SW480 (cell line): ENCODE measurements around the gene ANKRD53.

Source experiments
- DNase-seq: peaks from one replicate; pipeline ENCODE4 v3.0.0-alpha.2; 2016; ENCODE audit warnings: low spot score

ANKRD53 gene

DNA sequence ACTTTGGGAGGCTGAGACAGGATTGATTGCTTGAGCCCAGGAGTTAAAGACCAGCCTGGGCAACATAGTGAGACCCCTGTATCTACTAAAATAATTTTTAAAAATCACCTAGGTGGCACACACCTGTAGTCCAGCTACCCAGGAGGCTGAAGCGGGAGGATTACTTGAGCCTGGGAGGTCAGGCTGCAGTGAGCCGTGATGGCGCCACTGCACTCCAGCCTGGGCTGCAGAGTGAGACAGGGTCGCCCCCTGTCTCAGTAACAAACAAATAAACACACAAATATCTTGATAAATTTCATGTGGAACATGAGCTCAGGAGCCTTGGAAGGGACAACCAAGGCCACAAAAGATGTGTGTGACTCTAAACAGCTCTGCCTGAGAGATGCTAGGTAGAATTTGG is 11.7 kb upstream of the ANKRD53 start:
- no peak for DNase-seq

DNA sequence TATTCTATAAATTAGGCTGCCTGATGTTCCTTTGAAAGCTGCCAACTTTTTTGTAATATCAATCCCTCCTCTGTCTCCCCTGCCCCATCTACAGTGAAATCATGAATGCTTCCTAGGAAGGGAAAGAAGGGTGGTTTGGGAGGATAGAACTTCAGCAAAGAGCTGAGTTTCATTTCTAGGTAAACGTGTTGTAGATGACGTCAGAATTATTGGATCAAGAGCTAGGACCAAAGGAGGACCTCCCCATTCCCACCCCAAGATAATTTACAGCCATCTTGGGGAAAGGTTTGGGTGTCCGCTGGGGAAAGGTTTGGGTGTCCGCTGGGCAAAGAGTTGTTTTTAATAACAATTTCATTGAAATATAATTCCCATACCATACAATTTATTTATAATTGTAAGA is 11.2 kb upstream of the ANKRD53 start:
- DNase-seq: no peak

DNA sequence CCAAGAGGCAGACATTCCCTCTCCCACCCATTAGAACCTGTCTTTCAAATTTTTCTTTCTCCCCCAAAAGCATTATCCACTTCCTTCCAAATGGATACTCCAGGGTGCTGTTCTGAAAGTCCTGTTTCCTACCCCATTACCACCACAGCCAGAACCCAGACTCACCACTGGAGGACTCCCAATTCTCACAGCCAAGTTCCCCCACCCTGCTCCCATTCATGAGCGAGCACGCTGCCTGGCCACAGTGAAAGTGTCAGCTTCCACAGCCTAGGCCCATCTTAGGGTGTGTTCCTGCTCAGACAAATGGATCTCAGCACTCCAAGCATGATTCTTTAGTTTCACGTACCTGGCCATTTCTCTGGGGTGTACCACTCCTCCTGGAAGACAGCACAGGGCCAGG is 3.8 kb upstream of the ANKRD53 start:
- no peak for DNase-seq

DNA sequence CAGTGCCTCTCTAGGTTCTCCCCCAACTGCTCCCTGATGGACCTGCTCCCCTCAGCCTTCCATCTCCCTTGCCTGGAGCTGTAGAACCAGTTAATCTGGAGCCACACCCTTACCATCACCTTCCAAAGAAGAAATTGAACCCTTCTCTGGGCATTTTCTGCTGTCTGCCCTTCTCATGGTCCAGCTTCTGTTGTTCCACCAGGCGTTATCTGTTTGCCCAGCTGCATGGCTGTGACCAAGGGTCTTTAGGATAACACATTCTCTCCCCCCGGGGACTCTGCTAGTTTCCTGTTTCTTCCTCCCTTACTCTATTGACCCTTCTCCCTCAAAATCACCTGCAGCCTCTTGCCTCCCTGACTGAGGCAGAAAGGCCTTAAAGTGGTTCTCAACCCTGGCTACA is 3.2 kb upstream of the ANKRD53 start:
- no peak for DNase-seq

DNA sequence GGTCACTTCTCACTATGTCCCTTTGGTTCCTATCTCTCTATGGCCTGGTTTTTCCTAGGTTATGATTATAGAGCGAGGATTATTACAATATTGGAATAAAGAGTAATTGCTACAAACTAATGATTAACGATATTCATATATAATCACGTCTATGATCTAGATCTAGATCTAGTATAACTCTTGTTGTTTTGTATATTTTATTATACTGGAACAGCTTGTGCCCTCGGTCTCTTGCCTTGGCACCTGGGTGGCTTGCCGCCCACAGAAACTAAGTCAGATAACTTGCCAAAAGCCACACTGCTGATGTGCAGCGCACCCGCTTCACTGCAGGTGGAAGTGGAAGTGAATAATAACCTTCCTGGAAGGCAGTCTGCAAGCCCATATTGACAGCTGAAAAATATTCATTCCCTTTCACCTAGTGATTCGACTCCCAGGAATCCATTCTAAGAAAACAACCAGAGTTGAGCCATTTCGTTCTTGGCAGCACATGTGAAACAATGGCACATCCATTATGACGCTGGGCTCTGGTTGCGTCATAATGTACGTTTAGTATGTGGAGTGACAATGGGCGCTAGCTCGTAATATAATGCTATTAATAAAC is 725 bp upstream of the ANKRD53 start:
- no peak for DNase-seq

DNA sequence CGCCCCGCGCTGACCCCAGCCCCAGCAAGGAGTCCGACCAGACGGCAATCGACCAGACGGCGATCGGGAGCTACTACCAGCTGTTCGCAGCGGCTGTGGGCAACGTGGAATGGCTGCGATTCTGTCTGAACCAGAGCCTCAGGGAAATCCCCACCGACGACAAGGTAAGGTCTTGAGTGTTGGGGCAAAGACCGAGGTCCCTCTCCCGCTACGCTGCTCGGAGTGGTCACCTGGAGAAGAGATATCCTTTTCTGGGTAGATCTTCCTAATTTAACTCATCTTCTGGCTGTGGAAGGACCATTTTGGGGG is 704 bp downstream of the ANKRD53 start:
- no peak for DNase-seq

DNA sequence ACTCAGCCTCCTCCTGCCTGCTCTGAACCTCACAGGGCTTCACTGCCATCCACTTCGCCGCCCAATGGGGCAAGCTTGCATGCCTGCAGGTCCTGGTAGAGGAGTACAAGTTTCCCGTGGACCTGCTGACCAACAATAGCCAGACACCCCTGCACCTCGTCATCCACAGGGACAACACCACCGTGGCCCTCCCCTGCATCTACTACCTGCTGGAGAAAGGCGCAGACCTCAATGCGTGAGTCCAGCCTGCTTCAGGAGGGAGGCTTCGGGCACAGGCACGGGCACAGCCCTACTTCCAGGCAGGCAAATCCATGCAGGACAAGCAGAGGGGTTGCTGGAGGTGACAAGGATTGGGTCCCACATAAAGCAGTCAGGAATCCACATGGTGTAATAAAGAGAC is 1.2 kb downstream of the ANKRD53 start:
- no peak for DNase-seq

DNA sequence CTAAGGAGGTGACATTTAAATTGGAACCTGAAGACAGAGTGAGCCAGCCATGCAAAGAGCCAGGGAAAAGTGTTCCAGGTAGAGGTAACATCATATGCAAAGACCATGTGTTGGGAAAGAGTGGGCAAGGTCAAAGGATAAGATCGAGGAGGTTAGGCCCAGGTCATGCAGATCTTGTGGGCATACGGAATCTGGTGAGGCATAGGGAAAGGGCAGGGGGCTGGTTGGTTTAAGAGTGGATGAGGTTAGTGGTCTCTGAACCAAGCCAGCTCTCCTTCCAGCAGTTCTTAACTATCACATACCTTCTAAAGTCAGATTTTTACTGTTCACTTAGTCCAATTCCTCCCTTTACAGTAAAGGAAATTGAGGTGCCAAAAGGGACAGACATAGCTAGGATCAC is 3.0 kb downstream of the ANKRD53 start:
- DNase-seq: no peak

DNA sequence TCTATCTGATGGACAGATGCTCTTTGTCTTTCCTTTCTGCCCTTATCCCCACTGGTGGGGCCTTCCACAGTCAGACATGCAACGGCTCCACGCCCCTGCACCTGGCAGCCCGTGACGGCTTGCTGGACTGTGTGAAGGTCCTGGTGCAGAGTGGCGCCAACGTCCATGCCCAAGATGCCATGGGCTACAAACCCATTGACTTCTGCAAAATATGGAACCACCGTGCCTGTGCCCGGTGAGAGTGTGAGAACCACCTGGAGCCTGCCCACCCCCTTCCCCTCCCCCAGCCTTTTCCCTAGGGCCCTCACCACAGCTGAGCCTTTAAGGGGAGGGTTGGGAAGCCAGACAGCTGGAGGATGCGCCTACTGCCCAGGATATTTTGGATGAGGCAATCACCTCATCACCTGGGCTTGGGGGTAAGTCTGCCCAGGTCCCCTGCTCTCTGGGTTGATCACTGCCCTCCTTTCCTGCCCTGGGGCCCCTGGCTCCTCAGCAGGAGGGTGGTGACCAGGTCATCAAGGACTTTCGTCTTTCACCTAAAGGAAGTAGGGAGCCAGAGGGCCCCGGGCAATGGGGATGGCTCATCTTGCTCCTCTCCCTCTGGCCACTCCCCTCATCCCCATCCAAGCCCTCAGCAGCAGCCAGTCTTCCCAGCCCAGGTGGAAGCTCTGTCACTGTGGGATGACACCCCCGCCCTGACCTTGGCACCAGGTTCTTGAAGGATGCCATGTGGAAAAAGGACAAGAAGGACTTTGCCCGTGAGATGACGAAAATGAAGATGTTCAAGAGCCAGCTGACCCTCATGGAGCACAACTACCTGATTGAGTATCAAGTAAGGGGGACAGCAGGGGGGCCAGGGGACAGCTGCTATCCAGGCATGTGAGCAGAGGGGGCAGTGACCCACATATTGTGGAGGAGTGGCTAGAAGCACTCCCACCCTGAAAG is 3.7 kb downstream of the ANKRD53 start:
- DNase-seq: no peak

DNA sequence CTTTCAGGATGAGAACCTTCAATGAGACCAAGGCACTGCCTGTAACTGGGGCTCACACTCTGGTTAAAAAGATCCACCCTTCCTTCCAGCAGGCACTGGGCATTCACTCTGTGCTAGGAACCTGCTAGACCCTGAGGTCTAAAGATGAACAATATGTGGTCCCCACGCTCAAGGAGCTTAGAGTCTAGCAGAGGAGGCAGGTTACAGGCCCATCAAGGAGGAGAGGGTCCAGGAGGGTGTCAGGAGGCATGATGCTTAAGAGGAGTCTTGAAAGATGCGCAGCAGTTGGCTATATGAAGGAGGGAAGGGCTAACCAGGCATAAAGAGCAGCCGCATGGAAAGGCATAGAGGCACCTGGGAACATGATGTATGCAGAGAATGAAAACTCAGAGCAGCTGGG is 4.5 kb downstream of the ANKRD53 start:
- no peak for DNase-seq

DNA sequence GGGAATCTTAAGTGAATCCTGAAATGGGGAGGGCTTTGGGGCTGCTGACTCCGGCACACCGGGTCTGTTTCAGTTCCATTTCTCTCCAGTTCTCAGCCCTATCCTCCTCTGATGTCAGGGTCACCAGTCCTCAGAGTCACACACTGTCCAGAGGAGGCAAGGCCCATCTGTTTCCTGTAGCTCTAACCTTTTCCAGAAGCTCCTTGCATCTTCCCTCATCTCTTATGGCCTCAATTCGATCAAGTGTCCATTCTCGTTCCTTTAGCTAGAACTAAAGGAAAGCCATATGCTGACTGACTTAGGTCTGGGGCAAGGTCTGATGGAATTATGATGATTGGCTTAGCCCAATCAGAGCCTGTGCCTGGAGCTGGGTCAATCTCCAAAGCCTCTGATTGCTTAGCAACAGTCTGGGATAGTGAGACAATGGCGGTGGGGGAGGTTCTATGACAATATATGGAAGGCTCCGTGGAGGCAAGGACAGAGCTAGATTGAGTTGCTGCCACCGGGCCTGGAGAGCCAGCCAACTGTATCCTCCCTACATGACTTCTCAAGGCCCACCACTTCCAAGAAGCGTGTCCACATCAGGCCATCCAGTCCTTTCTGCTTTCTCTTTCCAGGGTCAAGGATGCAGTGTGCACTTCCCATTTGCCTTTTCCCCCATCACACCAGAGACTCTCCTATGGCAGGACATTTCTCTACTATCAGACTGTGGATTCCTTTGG is 5.2 kb downstream of the ANKRD53 start:
- DNase-seq: no peak

DNA sequence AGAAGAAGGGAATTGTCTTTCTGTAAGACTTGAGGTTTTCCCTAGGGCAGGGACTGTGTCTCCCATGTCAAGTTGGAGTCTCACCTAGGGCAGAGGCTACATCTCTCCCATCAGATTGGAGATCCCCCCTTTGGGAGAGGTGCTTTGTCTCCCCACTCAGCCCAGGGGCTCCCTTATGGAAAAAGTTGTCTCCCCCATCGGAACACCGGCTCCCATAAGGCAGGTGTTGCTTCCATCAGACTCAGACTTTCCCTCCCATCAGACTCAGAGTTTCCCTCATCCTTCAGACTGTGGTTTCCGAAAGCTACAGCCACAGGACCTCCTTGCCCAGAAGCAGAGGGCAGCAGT is 5.8 kb downstream of the ANKRD53 start:
- DNase-seq: no peak

DNA sequence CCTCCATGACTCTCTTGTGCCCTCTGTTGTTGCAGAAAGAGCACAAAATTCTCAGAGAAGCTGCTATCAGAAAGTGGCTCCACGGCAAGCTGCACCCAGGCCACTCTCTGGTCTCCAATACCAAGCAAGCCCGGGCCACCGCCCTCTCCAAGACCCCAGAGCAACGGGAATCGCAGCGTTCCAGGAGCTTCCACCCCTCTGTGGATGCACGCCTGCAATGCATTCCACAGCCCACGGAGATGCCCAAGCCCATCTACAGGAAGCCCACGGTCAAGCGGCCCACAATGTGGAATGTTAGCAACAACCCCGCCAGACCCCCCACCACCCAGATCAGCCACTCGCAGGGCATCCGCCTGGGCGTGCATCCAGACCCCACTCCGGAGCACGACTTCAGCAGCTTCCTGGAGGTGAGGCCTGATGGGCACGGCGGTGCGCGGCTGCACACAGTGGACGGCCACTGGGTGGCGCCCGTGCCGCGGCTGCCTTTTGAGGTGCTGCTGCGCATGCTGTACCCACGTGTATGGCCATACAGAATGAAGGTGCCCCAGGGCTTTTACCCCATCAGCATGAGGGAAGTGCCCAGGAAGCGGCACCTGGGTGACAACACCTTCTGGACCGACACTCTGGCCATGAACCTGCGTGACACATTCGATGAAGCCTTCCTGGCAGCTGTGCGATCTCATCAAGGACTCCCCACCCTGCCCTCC is 6.3 kb downstream of the ANKRD53 start:
- DNase-seq: no peak

DNA sequence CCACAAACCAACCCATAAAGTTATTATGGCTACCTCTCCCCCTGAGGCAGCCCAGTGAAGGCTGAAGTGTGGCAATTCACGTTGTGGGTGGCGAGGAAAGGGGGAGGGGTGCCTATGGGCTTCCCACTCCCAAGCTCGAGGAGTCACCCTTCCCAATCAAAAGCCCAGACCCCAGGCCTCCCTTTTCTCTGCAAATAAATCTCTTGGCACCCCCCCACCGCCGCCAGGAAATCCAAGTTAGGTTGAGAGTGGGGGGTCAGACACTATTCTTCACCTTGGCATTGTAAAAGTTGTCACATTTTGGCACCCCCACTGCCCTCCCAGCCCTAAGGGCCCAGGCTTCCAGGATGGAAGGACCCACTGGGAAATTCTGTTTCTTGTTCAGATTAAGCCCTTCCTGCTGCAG is 6.9 kb downstream of the ANKRD53 start:
- no peak for DNase-seq

DNA sequence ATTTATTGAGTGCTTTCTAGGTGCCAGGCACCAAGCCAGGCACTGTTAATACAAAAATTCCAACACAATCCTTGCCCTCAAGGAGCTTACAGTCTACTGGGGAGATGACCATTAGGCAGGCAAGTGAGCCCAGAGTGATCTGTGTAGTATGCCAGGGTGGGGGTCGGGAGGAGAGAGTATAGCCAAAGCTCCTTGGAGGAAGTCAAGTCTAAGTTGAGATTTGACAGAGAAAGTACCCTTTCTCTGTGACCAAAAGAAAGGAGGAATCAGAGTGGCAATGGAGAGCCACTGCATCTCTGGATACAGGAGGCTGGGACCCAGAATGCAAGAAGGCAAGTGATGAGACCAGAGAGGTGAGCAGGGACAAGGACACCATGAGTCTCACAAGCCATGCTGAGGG is 7.5 kb downstream of the ANKRD53 start:
- DNase-seq: no peak

DNA sequence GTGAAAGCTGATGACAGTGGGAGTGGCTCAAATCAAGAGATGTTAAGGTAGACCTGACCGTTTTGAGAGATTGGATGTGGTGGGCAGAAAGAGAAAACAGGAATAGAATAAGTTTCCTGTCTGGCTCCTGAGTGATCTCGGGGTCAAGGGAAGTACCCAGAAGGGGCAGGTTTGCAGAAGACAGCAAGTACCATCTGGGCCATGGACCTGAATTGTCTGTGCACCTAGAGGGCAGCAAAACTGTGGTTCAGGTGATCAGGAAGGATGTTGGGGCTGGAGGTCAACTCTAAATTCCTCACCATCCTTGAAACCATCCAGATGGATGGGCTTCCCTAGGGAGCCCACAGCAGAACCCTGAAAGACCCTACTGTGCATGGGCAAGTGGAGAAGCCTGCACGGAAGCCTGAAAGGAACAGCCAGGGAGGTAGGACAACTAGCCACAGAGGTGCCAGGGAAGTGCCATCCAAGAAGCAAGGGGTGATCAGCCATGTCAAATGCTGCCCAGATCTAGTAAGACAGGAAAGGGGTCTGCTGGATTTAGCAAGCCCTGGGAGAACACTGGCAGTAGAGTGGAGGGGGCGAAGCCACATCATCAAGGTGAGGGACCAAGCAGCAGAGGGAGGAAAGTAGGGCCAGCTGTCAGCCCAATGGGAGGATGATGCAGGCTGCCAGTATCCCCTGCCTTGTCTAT is 8.2 kb downstream of the ANKRD53 start:
- DNase-seq: no peak

DNA sequence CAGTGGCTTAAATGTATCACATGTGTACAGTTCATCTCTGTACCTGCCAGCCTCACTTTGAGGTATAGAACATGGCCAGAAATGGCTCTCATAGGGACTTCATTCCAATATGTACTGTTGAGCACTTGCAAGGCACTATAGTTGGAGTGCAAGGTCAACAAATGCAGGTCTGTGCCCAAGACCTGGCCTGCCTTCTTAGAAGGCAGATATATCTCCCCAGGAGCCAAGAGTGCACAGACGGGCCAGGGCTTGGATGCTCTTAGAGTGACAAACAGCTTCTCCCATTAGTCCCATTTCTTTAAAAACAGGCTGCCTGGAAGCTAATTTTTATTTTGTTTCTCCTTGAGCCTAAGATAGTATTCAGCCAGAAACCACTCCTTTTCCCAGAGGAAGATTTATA is 9.0 kb downstream of the ANKRD53 start:
- no peak for DNase-seq

DNA sequence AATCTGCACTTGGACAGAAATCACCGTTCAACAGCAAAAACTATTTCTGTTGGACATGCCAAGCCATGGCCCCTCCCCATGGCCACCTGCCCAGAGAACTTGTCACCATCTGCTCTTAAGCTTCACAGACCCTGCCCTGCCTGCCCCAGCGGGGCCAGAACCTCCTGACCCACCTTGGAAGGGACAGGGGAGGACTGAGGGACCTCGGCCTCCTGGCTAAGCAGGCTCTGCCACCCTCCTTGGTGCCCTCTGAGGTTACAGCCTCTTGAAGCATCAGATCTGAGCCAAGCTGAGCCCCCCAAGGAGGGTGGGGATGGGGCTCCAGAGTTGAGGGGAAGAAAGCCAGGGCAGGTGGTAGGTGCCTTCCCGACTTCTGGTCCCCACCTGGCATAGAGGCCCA is 9.7 kb downstream of the ANKRD53 start:
- DNase-seq: no peak

DNA sequence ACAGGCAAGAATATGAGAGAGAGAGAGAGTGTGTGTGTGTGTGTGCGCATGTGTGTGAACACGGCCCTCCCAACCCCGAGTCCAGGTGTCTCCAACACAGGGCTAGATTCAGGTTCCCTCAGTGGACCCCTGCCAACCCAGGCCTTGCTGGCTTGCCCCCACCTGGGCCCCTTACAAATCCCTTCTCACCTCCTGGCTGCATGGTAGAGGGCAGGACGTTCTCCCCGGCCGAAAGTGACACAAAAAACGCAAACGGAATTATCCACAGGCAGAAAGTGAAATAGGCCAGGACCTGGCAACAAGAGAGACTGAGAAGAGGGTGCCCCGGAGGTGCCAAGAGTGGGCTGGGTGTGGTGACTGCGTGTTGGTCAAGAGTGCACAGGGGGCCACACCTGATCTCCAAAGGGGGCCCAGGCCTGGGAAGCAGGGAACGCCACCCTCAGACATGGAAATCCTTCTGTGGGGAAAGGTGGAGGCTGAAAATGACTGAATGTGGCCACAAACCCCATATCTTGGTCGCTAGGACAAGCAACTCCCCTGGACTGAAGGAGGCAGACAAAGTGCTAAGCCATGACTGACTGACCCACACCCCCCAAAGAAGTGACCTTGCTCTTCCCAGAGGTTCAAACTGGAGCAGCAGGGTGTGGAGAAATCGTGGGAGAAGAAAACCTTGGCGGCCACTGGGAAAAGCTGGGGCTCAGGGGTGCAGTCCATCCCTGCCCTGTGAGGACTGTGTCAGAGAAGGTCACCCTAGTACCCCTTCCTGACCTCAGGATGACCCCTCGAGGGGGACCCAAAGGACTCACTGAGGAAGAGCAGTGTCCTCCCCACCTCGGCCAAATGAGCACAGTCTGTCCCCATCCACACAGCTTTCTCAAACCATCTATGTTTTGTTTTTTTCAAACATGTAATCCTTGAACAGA is 10.6 kb downstream of the ANKRD53 start:
- no peak for DNase-seq

DNA sequence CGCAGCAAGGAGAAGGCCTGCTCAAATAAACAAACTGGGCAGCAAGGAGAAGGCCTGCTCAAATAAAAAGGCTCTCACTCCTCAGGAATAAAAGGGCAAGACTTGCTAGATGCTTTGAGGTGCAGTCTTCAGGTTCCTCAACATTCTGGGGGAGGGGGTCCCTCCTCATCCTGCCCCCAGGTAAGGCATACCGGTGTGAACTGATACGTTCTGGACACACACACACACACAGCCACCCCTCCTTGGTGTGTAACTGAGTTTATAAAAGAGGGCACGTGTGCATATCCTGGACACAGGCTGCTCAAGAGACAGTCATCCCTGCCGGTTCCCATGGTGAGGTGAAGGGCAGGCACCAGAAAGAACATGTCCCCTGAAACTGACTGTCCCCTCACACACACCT is 11.8 kb downstream of the ANKRD53 start:
- no peak for DNase-seq

DNA sequence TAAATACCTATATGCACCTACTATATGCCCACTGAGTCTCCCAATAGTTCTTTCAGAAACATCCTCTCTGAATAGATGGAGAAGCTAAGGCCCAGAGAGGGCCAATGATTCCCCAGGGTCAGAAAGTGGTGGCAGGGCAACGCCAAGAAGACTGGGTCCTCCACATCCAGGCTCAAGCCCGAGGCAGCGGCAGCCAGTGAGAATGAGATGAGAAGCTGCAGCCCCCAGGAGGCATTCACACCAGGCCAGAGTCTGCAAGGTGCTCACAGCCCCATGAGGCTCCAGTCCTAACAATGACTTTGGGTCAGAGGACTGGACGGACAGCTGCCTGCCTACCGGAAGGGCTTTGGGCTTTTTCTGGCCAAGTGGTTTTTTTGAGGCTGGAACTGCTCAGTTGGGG is 12.7 kb downstream of the ANKRD53 start:
- no peak for DNase-seq
